GM12874 (cell line): ENCODE results near the gene RND2.

Experiments
- TF ChIP-seq, protein P1 (sequence below): IDR thresholded peaks from 2 replicates; pipeline ENCODE4 v1.5.1; 2011; ENCODE audit warnings: low read depth, mild to moderate bottlenecking, control low read depth, low read length, moderate library complexity; ENCODE audit not compliant: insufficient read depth

Gene RND2

DNA sequence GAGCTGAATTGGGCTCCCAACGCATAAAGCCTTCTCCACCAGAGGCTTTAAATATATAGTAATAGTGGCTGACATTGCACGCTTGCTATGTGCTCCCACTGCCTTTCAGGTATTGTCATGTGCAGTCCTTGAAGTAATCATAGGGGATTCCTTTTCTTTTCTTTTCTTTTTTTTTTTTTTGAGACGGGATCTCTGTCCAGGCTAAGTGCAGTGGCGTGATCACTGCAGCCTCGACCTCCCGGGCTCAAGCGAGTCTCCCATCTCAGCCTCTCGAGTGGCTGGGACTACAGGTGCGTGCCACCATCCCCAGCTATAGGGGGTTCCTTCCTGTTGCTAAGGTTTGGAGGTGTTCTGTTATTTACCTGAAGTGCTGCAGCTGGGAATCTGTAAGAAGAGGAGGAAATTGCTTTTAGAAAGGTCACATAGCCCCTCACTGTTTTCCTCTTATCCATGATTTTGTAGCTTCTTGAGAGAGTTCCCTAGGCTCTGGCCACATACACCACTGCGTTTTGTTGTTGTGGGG, 26.0 kb upstream of the RND2 start:
- TF ChIP-seq, protein P1, sequence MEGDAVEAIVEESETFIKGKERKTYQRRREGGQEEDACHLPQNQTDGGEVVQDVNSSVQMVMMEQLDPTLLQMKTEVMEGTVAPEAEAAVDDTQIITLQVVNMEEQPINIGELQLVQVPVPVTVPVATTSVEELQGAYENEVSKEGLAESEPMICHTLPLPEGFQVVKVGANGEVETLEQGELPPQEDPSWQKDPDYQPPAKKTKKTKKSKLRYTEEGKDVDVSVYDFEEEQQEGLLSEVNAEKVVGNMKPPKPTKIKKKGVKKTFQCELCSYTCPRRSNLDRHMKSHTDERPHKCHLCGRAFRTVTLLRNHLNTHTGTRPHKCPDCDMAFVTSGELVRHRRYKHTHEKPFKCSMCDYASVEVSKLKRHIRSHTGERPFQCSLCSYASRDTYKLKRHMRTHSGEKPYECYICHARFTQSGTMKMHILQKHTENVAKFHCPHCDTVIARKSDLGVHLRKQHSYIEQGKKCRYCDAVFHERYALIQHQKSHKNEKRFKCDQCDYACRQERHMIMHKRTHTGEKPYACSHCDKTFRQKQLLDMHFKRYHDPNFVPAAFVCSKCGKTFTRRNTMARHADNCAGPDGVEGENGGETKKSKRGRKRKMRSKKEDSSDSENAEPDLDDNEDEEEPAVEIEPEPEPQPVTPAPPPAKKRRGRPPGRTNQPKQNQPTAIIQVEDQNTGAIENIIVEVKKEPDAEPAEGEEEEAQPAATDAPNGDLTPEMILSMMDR: no peak

DNA sequence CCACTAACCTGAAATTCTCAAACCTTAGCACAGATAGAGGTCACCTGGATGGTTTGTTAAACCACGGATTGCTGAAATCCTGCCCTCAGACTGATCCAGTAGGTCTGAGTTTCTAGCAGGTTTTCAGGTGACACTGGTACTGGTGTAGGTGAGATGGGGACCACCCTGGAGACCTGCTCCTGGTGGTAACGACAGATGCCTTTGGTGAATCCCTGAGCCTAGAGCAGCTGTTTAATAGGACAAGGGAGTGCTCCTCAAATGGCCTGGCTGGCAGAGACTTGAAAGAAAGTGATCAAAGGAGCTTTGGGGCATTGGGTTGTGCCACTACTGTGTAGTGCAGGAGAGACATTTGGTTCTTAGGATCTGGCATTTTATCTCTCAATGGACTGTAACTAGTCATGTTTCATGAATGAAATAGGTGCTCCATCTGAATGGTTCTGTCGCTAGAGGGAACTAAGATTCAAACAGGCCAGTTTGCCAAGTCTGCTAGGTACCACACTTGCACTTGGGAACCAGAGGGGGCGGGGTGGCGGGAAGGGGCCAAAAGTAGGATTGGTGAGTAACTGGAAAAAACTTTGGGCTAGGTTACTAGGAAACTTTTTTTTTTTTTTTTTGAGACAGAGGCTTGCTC, 21.4 kb upstream of the RND2 start:
- TF ChIP-seq, protein P1: no peak

DNA sequence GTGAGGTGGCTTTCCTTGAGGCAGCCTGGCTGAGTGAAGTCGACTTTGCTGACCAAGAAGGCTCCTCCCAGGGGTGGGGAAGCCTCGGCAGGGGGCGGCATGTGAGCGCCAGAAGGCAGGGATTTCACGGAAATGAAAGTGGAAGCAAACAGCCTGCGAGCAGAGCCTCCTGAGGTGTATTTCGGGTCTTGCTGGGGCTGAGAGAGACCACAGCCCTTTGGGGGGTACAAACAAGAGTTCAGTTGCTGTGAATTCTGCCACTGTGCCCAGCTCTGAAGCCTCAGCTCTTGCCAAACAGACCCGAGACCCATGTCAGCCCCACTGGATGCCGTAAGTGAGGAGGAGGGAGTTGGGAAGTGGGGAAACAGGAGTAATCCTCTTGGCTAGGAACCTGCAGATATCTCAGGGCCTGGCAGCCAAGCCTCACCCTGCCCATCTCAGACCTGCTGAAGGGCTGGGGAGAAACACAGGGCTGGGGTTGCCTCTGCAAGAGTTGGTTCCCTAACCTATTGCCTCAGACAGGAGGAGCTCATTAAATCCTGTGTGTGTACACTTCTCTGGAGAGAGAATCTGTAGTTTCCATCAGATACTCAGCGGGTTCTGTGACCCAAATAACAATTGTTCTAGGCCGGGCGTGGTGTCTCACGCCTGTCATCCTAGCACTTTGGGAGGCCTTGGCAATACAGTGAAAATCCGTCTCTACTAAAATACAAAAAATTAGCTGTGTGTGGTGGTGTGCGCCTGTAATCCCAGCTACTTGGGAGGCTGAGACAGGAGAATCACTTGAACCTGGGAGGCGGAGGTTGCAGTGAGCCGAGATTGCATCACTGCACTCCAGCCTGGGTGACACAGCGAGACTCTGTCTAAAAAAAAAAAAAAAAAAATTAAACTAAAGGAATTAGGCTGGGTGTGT, 18.1 kb upstream of the RND2 start, which contains the start of gene IFI35:
IFI35 (plus strand) TSS at position 146 of the 913 bp plus-strand sequence; CDS start at position 310, 164 bp downstream.
- TF ChIP-seq, protein P1: peak; percentile 26; the same call in 1 of the 2 replicates

DNA sequence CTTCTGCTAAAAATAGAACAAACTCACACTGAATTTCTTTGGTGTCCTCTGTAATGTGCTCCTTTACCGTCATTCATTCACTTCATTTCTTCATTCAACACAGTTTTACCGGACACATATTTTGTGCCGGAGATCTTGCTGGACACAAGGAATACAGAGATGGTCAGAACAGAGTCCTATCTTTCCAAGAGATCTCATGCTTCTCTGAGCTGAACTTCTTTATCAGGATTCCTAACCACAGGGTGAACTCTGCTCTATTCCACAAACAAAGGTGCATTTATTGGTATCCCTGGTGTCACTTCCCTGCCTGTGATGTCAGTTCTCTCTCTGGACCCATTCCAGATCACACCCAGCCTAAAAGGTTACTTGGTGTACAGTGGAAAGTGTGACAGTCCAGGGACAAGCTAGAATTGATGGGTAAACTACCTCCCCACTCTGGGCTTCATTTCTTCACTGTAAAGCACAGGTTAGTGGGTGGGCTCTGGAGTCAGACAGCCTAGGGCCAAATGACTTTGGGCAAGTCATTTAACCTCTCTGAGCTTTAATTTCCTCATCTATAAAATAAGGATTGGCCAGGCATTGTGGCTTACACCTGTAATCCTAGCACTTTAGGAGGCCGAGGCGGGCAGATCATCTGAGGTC, 14.2 kb upstream of the RND2 start:
- TF ChIP-seq, protein P1: no peak

DNA sequence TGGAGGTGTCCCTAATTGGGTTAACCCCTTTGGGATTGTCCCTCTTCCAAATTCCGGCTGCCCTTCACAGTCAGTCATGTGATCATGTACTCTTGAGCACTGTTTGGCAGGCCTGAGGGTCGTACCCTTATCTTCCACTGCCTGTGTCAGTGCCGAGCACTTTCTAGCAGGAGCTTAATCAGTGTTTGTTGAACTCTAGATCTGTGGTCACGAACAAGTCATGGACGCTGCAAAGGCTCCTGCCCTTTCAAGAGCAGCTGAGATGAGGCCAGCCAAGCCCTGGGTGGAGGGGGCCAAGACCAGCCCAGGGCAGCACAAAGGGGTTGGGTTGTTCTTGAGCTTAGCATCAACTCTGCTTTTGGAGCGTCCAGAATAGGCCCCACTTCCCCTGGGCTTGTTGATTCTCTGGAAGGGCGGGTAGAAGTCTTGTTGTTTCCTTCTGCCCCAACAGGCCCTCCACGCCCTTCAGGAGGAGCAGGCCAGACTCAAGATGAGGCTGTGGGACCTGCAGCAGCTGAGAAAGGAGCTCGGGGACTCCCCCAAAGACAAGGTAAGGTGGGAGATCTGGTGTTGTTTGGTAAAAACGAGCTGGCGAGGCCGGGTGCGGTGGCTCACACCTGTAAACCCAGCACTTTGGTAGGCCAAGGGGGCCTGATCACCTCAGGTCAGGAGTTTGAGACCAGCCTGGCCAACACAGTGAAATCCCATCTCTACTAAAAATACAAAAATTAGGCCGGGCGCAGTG, 13.1 kb upstream of the RND2 start:
- TF ChIP-seq, protein P1: no peak

DNA sequence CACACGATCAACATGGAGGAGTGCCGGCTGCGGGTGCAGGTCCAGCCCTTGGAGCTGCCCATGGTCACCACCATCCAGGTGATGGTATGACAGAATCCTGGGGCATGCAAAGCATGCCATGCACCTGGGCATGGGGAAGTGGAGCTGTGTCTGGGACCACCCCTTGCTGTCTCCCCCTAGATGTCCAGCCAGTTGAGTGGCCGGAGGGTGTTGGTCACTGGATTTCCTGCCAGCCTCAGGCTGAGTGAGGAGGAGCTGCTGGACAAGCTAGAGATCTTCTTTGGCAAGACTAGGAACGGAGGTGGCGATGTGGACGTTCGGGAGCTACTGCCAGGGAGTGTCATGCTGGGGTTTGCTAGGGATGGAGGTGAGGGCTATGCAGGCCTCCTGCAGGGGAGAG, 11.7 kb upstream of the RND2 start:
- TF ChIP-seq, protein P1: no peak
